A673 (cell line): ENCODE measurements around the gene SHISA8. TPM values are rescaled to one million over a fixed set of nuclear protein-coding genes. Genes with fewer than 3 reads are reported as not detected.
A peak's percentile ranks its signal among the peaks of the same experiment; 100 is the strongest.

Experiments used
- BruUV-seq: library from RNA; stranded (reverse); fragments of 400-500 nt; replicated peaks from 2 replicates; lab custom pipeline; 2021; lab: Mats Ljungman, UMichigan
- CTCF ChIA-PET: fragments of 300-600 bp; sonication (Branson Sonifier 250); formaldehyde crosslinking; loops from one replicate; lab custom pipeline; 2022; ENCODE audit warnings: antibody characterized with exemption; lab: Charles Lee
- POLR2A ChIA-PET: fragments of 300-600 bp; sonication (Branson Sonifier 250); formaldehyde crosslinking; loops from one replicate; lab custom pipeline; 2022; ENCODE audit warnings: antibody characterized with exemption; ENCODE audit not compliant: low non-redundant PET; lab: Charles Lee
- DNase-seq: peaks from one replicate; pipeline ENCODE4 v3.0.0-alpha.2; 2015; ENCODE audit warnings: low spot score
- H3K27ac ChIP-seq: fragments of 200-600 bp; sonication (generic); 2 replicates; pipeline ENCODE4 v1.5.1; 2016; ENCODE audit warnings: mixed run types, low read depth, mild to moderate bottlenecking, mixed read lengths, antibody characterized with exemption, low read length; ENCODE audit not compliant: poor library complexity, severe bottlenecking
- H3K27me3 ChIP-seq: fragments of 200-600 bp; sonication (generic); replicated peaks from 2 replicates; pipeline ENCODE4 v1.6.1; 2017; ENCODE audit warnings: mixed run types, low read depth, mild to moderate bottlenecking, mixed read lengths, antibody characterized with exemption, low read length; ENCODE audit not compliant: insufficient read depth, poor library complexity
- H3K36me3 ChIP-seq: fragments of 200-600 bp; sonication (generic); 2 replicates; pipeline ENCODE4 v1.6.1; 2016; ENCODE audit warnings: mixed run types, mild to moderate bottlenecking, mixed read lengths, antibody characterized with exemption, low read length; ENCODE audit not compliant: insufficient read depth, poor library complexity, severe bottlenecking
- H3K4me1 ChIP-seq: fragments of 200-600 bp; sonication (generic); 2 replicates; pipeline ENCODE4 v1.6.1; 2017; ENCODE audit warnings: mixed run types, mild to moderate bottlenecking, mixed read lengths, antibody characterized with exemption, low read length; ENCODE audit not compliant: insufficient read depth, poor library complexity, severe bottlenecking
- H3K4me3 ChIP-seq: fragments of 200-600 bp; sonication (generic); 2 replicates; pipeline ENCODE4 v1.5.1; 2016; ENCODE audit warnings: low read depth, mixed run types, mild to moderate bottlenecking, mixed read lengths, low read length; ENCODE audit not compliant: poor library complexity, severe bottlenecking
- H3K9me3 ChIP-seq: fragments of 200-600 bp; sonication (generic); 2 replicates; pipeline ENCODE4 v1.6.1; 2016; ENCODE audit warnings: mixed run types, low read depth, mild to moderate bottlenecking, mixed read lengths, antibody characterized with exemption, low read length; ENCODE audit not compliant: poor library complexity, severe bottlenecking
- EZH2 ChIP-seq: fragments of 200-600 bp; sonication (generic); IDR thresholded peaks from 2 replicates; pipeline ENCODE4 v1.6.1; 2017; ENCODE audit warnings: borderline replicate concordance, low read depth, mild to moderate bottlenecking, mixed read lengths, antibody characterized with exemption, low read length; ENCODE audit not compliant: poor library complexity, severe bottlenecking
- intact Hi-C: fragments of 100-400 bp; cut with micrococcal nuclease; formaldehyde crosslinking; loops from one replicate; pipeline ENCODE4 v1.10.0; 2022; ENCODE audit not compliant: unreplicated experiment
- total RNA-seq: library from RNA; stranded (reverse); gene quantifications from 2 replicates; pipeline ENCODE4 v1.2.3, GENCODE V29; 2021
- TF ChIP-seq, protein P1 (sequence below): fragments of 300-800, 200-600 bp; sonication (generic); conservative IDR thresholded peaks from 2 replicates; pipeline ENCODE4 v1.5.1; 2017; ENCODE audit warnings: low read depth, mild to moderate bottlenecking, antibody characterized with exemption, low read length, moderate library complexity, mixed read lengths

The SHISA8 gene
- total RNA-seq, 1 experiment from 2014 or later, result 1.4 TPM

DNA sequence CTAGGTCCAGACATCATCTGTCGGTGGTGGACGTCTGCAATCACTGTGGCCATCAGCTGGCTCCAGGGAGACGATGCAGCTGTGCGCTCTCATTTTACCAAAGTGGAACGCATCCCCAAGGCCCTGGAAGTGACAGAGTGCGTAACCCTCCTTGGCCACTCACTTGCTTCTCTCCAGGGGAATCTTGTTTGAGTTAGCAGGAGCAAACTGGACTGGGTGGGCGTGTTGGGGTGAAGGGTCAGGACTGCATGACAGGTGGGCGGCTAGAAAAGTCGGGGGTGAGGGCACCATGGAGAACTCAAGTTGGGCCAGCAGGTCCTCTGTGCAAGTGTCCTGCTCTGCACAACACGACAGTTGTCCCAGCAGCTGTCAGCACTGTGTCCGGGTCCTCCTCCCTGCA lies 16.2 kb downstream of the SHISA8 start:
- TF ChIP-seq, protein P1, sequence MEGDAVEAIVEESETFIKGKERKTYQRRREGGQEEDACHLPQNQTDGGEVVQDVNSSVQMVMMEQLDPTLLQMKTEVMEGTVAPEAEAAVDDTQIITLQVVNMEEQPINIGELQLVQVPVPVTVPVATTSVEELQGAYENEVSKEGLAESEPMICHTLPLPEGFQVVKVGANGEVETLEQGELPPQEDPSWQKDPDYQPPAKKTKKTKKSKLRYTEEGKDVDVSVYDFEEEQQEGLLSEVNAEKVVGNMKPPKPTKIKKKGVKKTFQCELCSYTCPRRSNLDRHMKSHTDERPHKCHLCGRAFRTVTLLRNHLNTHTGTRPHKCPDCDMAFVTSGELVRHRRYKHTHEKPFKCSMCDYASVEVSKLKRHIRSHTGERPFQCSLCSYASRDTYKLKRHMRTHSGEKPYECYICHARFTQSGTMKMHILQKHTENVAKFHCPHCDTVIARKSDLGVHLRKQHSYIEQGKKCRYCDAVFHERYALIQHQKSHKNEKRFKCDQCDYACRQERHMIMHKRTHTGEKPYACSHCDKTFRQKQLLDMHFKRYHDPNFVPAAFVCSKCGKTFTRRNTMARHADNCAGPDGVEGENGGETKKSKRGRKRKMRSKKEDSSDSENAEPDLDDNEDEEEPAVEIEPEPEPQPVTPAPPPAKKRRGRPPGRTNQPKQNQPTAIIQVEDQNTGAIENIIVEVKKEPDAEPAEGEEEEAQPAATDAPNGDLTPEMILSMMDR, result no peak
- no peak for TF ChIP-seq EZH2
- POLR2A ChIA-PET, result no interaction called here
- intact Hi-C loops, result no loop called here
- Histone ChIP-seq H3K27me3 (no peaks in the 10 kb centered on the region), H3K4me3 (no peak overlapping the region), H3K4me1 (no peaks in the 10 kb centered on the region), H3K27ac (no peak overlapping the region), H3K9me3 (no peaks in the 10 kb centered on the region), H3K36me3 (peaks cover 86% of the 10 kb centered on the region)
- no peak for DNase-seq
- CTCF ChIA-PET, result no interaction called here
- BruUV-seq, result no TSS peak

DNA sequence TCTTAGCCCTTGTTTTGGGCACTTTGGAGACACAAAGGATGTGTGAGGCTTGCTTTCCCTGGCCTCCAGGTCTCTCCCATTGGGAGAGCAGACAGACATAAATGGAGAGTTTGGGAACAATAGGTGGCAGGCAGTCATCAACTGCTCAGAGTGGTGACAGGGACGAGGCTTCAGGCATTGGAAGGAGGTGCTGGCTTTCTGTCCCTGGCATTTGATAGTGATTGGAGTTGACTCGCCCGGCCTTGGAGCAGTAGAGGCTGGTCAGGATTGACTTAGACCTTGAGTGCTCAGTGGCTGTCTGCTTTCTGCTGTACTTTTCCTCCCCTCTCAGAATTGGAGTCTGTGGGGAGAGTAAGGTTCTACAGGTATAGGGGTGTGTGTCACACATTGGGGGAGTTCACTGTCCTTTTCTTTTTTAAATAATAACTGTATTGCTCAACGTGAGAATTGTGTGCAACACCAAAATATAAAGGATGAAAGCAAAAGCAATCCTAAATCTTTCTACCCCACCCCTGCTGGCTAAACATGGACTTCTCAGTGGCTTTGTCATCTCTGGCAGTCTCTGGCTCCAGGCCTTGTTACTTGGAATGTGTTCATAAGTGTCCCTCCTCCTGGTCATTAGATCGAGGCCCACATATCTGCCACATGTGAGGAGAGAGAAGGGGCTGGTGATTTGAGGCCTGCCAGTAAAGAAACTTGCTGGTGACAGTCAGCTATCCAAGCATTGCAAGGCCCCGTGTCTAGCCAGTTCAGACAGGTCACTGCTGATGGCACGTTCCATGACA lies 21.1 kb downstream of the SHISA8 start:
- POLR2A ChIA-PET, result interaction anchor here (0.6 kb wide), 1 partner anchor 1066 kb away, joined by 7 read pairs; no protein-coding TSS in a partner anchor
- BruUV-seq, result no TSS peak

DNA sequence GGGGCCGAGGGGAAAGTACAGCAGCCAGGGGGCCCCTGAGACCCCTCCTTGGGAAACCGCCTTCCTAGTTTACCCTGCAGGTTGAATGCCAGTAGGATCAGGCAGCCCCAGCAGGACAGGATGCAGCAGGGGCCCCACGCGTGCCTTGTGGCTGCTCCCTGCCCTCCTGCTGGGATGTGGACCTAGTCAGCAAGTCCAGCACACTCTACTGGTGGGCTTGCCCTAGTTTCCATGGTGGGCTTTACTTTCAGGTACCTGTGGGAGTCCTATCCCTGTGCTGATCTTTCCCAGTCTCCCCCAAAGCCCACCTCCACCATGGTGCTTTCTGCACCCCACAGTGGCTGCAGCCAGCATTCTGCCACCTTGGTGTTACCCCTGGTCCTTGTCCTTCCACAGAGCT lies 22.2 kb downstream of the SHISA8 start:
- Histone ChIP-seq H3K36me3 (peaks cover 89% of the 10 kb centered on the region), H3K27me3 (no peaks in the 10 kb centered on the region), H3K4me3 (no peak overlapping the region), H3K27ac (no peak overlapping the region), H3K9me3 (no peaks in the 10 kb centered on the region), H3K4me1 (no peaks in the 10 kb centered on the region)
- ChIA-PET CTCF (no interaction called here), POLR2A (no interaction called here)
- TF ChIP-seq, protein P1, result no peak
- TF ChIP-seq EZH2, result no peak
- no peak for DNase-seq
- intact Hi-C loops, result no loop called here
- no TSS peak for BruUV-seq

More for the DNA sequence above, 21.1 kb downstream of the SHISA8 start:
- no peak overlapping the region for H3K4me3 ChIP-seq
- peak overlapping the region; percentile 23 for H3K27ac ChIP-seq
- intact Hi-C loops, result no loop called here
- H3K9me3 ChIP-seq, result no peaks in the 10 kb centered on the region
- CTCF ChIA-PET, result interaction anchor here (0.9 kb wide), 1 partner anchor 227 kb away, joined by 3 read pairs; no protein-coding TSS in a partner anchor
- H3K4me1 ChIP-seq, result no peaks in the 10 kb centered on the region
- peaks cover 90% of the 10 kb centered on the region for H3K36me3 ChIP-seq
- no peak for TF ChIP-seq EZH2
- TF ChIP-seq, protein P1, result no peak
- no peaks in the 10 kb centered on the region for H3K27me3 ChIP-seq
- DNase-seq, result no peak
